Breast epithelium (tissue), 3 donors: Measurements from ENCODE around the gene MED17.

ENCODE experiments used
- CTCF ChIP-seq, 3 donors: fragments of 450-650 bp; IDR thresholded peaks; one replicate each; pipeline ENCODE4 v1.5.1; 2016 to 2017; ENCODE audit warnings: antibody characterized with exemption in 3 of 3, mild to moderate bottlenecking in 3 of 3, moderate library complexity in 3 of 3
- POLR2A ChIP-seq: fragments of 450-650 bp; IDR thresholded peaks from one replicate; pipeline ENCODE4 v1.6.1; 2016; ENCODE audit warnings: antibody characterized with exemption, mild to moderate bottlenecking, moderate library complexity
- POLR2AphosphoS5 ChIP-seq, 3 donors: sonication (generic); formaldehyde crosslinking; IDR thresholded peaks; one replicate each; pipeline ENCODE4 v1.6.1; 2017; ENCODE audit warnings: antibody characterized with exemption in 3 of 3

DNA sequence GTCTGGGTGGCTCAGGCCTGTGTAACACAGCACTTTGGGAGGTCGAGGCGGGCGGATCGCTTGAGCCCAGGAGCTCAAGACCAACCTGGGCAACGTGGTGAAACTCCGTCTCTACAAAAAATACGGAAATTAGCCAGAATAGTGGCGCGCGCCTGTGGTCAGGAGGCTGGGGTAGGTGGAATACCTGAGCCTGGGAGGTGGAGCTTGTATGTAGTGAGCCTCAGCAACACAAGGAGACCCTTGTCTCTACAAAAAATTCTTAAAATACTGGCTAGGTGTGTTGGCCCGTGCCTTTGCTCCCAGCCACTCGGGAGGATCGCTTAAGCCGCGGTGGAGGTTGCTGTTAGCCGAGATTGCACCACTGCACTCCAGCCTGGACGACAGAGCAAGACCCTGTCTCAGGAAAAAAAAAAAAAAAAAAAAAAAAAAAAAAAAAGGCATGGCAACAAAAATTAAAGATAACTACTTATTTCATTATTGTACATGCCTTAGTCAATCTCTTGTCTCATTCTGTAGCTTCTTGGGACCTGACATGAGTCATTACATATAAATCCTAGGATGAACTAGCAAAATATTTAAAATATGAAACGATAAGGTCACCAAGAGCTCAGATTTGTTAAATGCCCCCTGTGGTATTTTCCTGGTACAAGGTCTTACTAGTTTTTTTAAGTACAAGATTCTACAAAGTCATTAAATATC is 43.9 kb upstream of the MED17 start:
- TF ChIP-seq CTCF (IDR thresholded peaks at IDR 0.05) (no peak), POLR2AphosphoS5 (IDR thresholded peaks at IDR 0.05) (no peak), POLR2A (no peak)
